Mesodermal cell (in vitro differentiated cells): Measurements from ENCODE around the gene CACNA2D1.
"Not testable (repeated sequence)": the region's sequence is repeated elsewhere in the genome, so short reads cannot be mapped to it uniquely, and the experiment has no call there.

ENCODE experiments used
- H3K27ac ChIP-seq: 2 replicates; pipeline ENCODE4 v1.7.0; 2013; ENCODE audit warnings: mild to moderate bottlenecking, low read depth, low read length, moderate library complexity; ENCODE audit not compliant: severe bottlenecking
- H3K36me3 ChIP-seq: 2 replicates; pipeline ENCODE4 v1.7.1; 2013; ENCODE audit warnings: mild to moderate bottlenecking, low read length, moderate library complexity; ENCODE audit not compliant: control insufficient read depth, insufficient read depth
- H3K4me1 ChIP-seq: one replicate; pipeline ENCODE4 v1.7.1; 2013; ENCODE audit warnings: mild to moderate bottlenecking, low read length; ENCODE audit not compliant: insufficient read depth, control insufficient read depth, poor library complexity, severe bottlenecking
- H3K4me3 ChIP-seq: 2 replicates; pipeline ENCODE4 v1.7.0; 2013; ENCODE audit warnings: low read length, control low read depth, mild to moderate bottlenecking; ENCODE audit not compliant: insufficient read depth, poor library complexity, severe bottlenecking; ENCODE audit errors: extremely low read depth
- H3K9me3 ChIP-seq: 2 replicates; pipeline ENCODE4 v1.7.1; 2013; ENCODE audit warnings: mild to moderate bottlenecking, low read length, moderate library complexity; ENCODE audit not compliant: control insufficient read depth
- WGBS, 2 experiments: methylation state at CpG; one replicate each; pipeline ENCODE4 v1.1.5; 2013; ENCODE audit warnings: missing lambda C conversion rate in 2 of 2; ENCODE audit not compliant: insufficient coverage in 2 of 2; 5-methylcytosine and 5-hydroxymethylcytosine counted together

Gene CACNA2D1

GRCh38 chr7:82158327-82158726 is 285.2 kb downstream of the CACNA2D1 start:
- Histone ChIP-seq H3K36me3 (no peaks in the 10 kb centered on the region), H3K9me3 (no peaks in the 10 kb centered on the region)

GRCh38 chr7:82156893-82157292 is 286.7 kb downstream of the CACNA2D1 start:
- H3K27ac ChIP-seq, result no peak overlapping the region
- no peak overlapping the region for H3K4me3 ChIP-seq
- H3K36me3 ChIP-seq, result no peaks in the 10 kb centered on the region
- H3K4me1 ChIP-seq, result peaks cover 4% of the 10 kb centered on the region
- WGBS, 2 experiments, result 90% methylated on average over 1 of the region's 1 CpG; no CpG with 5 or more reads in 1 of the 2 experiments
- H3K9me3 ChIP-seq, result no peaks in the 10 kb centered on the region

More at GRCh38 chr7:82158327-82158726, 285.2 kb downstream of the CACNA2D1 start:
- H3K27ac ChIP-seq, result no peak overlapping the region
- H3K4me1 ChIP-seq, result peaks cover 4% of the 10 kb centered on the region
- no peak overlapping the region for H3K4me3 ChIP-seq

GRCh38 chr7:82156168-82156567 is 287.4 kb downstream of the CACNA2D1 start:
- Histone ChIP-seq H3K9me3 (no peaks in the 10 kb centered on the region), H3K4me3 (no peak overlapping the region), H3K4me1 (peaks cover 4% of the 10 kb centered on the region), H3K27ac (no peak overlapping the region), H3K36me3 (no peaks in the 10 kb centered on the region)
- WGBS, 2 experiments, result 17% methylated on average over 1 of the region's 3 CpGs; no CpG with 5 or more reads in 1 of the 2 experiments

GRCh38 chr7:82154728-82155127 is 288.8 kb downstream of the CACNA2D1 start:
- peaks cover 4% of the 10 kb centered on the region for H3K4me1 ChIP-seq
- H3K9me3 ChIP-seq, result no peaks in the 10 kb centered on the region
- WGBS, 2 experiments, result 60 to 71% methylated on average over 1 of the region's 2 CpGs
- H3K36me3 ChIP-seq, result no peaks in the 10 kb centered on the region
- no peak overlapping the region for H3K4me3 ChIP-seq
- H3K27ac ChIP-seq, result no peak overlapping the region

GRCh38 chr7:82153776-82154175 is 289.8 kb downstream of the CACNA2D1 start:
- H3K4me1 ChIP-seq, result peaks cover 4% of the 10 kb centered on the region
- H3K27ac ChIP-seq, result no peak overlapping the region
- no peaks in the 10 kb centered on the region for H3K9me3 ChIP-seq
- WGBS, 2 experiments, result no CpG with 5 or more reads among the region's 2 CpGs
- H3K36me3 ChIP-seq, result no peaks in the 10 kb centered on the region
- H3K4me3 ChIP-seq, result no peak overlapping the region

- Histone ChIP-seq H3K36me3 (no peaks in the 10 kb centered on the region), H3K4me1 (peaks cover 4% of the 10 kb centered on the region), H3K27ac (no peak overlapping the region), H3K9me3 (no peaks in the 10 kb centered on the region), H3K4me3 (no peak overlapping the region)
- WGBS, 2 experiments, result no CpG with 5 or more reads among the region's 1 CpG
Observed at GRCh38 chr7:82152858-82153257, 290.7 kb downstream of the CACNA2D1 start.

- no peak overlapping the region for H3K4me3 ChIP-seq
- H3K4me1 ChIP-seq, result no peaks in the 10 kb centered on the region
- 87 to 93% methylated on average over 3 to 4 of the region's 4 CpGs for WGBS, 2 experiments
Observed at GRCh38 chr7:82146491-82146890, 297.1 kb downstream of the CACNA2D1 start.

GRCh38 chr7:82142263-82142864 is 301.2 kb downstream of the CACNA2D1 start:
- Histone ChIP-seq H3K36me3 (no peaks in the 10 kb centered on the region), H3K27ac (no peak overlapping the region), H3K4me1 (no peaks in the 10 kb centered on the region), H3K9me3 (no peaks in the 10 kb centered on the region), H3K4me3 (no peak overlapping the region)

More at GRCh38 chr7:82146491-82146890, 297.1 kb downstream of the CACNA2D1 start:
- H3K9me3 ChIP-seq, result no peaks in the 10 kb centered on the region
- H3K27ac ChIP-seq, result no peak overlapping the region
- no peaks in the 10 kb centered on the region for H3K36me3 ChIP-seq

- no peaks in the 10 kb centered on the region for H3K4me1 ChIP-seq
- no peaks in the 10 kb centered on the region for H3K9me3 ChIP-seq
- no peaks in the 10 kb centered on the region for H3K36me3 ChIP-seq
- H3K4me3 ChIP-seq, result no peak overlapping the region
- H3K27ac ChIP-seq, result no peak overlapping the region
- 94 to 98% methylated on average over 3 to 5 of the region's 7 CpGs for WGBS, 2 experiments
Observed at GRCh38 chr7:82141427-82141826, 302.1 kb downstream of the CACNA2D1 start.

GRCh38 chr7:82140608-82141007 is 303.0 kb downstream of the CACNA2D1 start:
- not testable (repeated sequence) for H3K36me3 ChIP-seq
- 92 to 100% methylated on average over 8 to 10 of the region's 14 CpGs for whole genome bisulfite sequencing, 2 experiments

GRCh38 chr7:82131215-82131614 is 312.4 kb downstream of the CACNA2D1 start:
- Histone ChIP-seq H3K4me3 (no peak overlapping the region), H3K4me1 (no peaks in the 10 kb centered on the region)

More at GRCh38 chr7:82140608-82141007, 303.0 kb downstream of the CACNA2D1 start:
- H3K4me3 ChIP-seq, H3K4me1 ChIP-seq, H3K9me3 ChIP-seq, H3K27ac ChIP-seq: not testable (repeated sequence)

More at GRCh38 chr7:82131215-82131614, 312.4 kb downstream of the CACNA2D1 start:
- no peak overlapping the region for H3K27ac ChIP-seq
- WGBS, 2 experiments, result no CpG with 5 or more reads among the region's 2 CpGs
- H3K9me3 ChIP-seq, result no peaks in the 10 kb centered on the region
- no peaks in the 10 kb centered on the region for H3K36me3 ChIP-seq
